Keratinocyte (primary cell): ENCODE data around the gene ID3. TPM values are rescaled to one million over a fixed set of nuclear protein-coding genes. Genes with fewer than 3 reads are reported as not detected.

Experiments
- DNase-seq: peaks from one replicate; pipeline ENCODE4 v3.0.0-alpha.2; 2011; ENCODE audit warnings: low read depth, missing footprints, low spot score
- FAIRE-seq: peaks from 2 replicates; lab custom pipeline; 2011; peaks lifted over from hg19 to GRCh38; lab: Jason Lieb, UNC
- H2AFZ ChIP-seq: 2 replicates; pipeline ENCODE4 v1.6.0; 2012; ENCODE audit warnings: low read length, control low read depth, inconsistent platforms; ENCODE audit not compliant: control insufficient read depth
- H3K27ac ChIP-seq: 2 replicates; pipeline ENCODE4 v1.5.1; 2011; ENCODE audit warnings: low read length; ENCODE audit not compliant: control insufficient read depth, insufficient read depth
- H3K27me3 ChIP-seq: 3 replicates; pipeline ENCODE4 v1.6.0; 2011; ENCODE audit warnings: low read length; ENCODE audit not compliant: control insufficient read depth, insufficient read depth; ENCODE audit errors: extremely low read depth
- H3K36me3 ChIP-seq, 2 experiments: 2 replicates in 1 of 2; 3 replicates in 1 of 2; pipeline ENCODE4 v1.5.1; 2011; ENCODE audit warnings: low read length in 2 of 2, mild to moderate bottlenecking in 1 of 2; ENCODE audit not compliant: control insufficient read depth in 2 of 2, insufficient read depth in 2 of 2; ENCODE audit errors: extremely low read depth in 1 of 2
- H3K4me1 ChIP-seq: 3 replicates; pipeline ENCODE4 v1.5.1; 2011; ENCODE audit warnings: low read length; ENCODE audit not compliant: control insufficient read depth, insufficient read depth; ENCODE audit errors: extremely low read depth
- H3K4me2 ChIP-seq: 3 replicates; pipeline ENCODE4 v1.6.0; 2011; ENCODE audit warnings: low read depth, low read length; ENCODE audit not compliant: control insufficient read depth, insufficient read depth; ENCODE audit errors: extremely low read depth
- H3K4me3 ChIP-seq, 3 experiments: fragments of 200-600 bp in 1 of 3; sonication (generic) in 1 of 3; 2 replicates in 2 of 3; 3 replicates in 1 of 3; pipeline ENCODE4 v1.5.1; 2011 to 2016; ENCODE audit warnings: low read length in 3 of 3, mild to moderate bottlenecking in 3 of 3, control low read depth in 2 of 3, inconsistent platforms in 1 of 3, low read depth in 1 of 3, mixed read lengths in 1 of 3, mixed run types in 1 of 3, moderate library complexity in 1 of 3; ENCODE audit not compliant: control insufficient read depth in 2 of 3, insufficient read depth in 2 of 3; ENCODE audit errors: extremely low read depth in 1 of 3
- H3K79me2 ChIP-seq: 2 replicates; pipeline ENCODE4 v1.6.0; 2012; ENCODE audit warnings: low read length; ENCODE audit not compliant: control insufficient read depth, insufficient read depth
- H3K9ac ChIP-seq: 3 replicates; pipeline ENCODE4 v1.6.0; 2011; ENCODE audit warnings: low read length; ENCODE audit not compliant: control insufficient read depth, insufficient read depth; ENCODE audit errors: extremely low read depth
- H3K9me1 ChIP-seq: 3 replicates; pipeline ENCODE4 v1.6.0; 2011; ENCODE audit warnings: low read length; ENCODE audit not compliant: control insufficient read depth, insufficient read depth; ENCODE audit errors: extremely low read depth
- H3K9me3 ChIP-seq: 2 replicates; pipeline ENCODE4 v1.5.1; 2012; ENCODE audit warnings: low read depth, low read length; ENCODE audit not compliant: control insufficient read depth
- H4K20me1 ChIP-seq: 3 replicates; pipeline ENCODE4 v1.6.0; 2011; ENCODE audit warnings: low read length; ENCODE audit not compliant: control insufficient read depth, insufficient read depth; ENCODE audit errors: extremely low read depth
- EZH2 ChIP-seq: IDR thresholded peaks from one replicate; pipeline ENCODE4 v1.6.1; 2012; ENCODE audit warnings: inconsistent platforms, mild to moderate bottlenecking, low read length, moderate library complexity
- dilution Hi-C: fragments of 300-500 bp; cut with MboI; formaldehyde crosslinking; loops from one replicate; pipeline ENCODE4 v1.7.0; 2020; ENCODE audit warnings: low sequenced_read_pairs; ENCODE audit not compliant: extremely low pct_ligation_motif_present
- polyA plus RNA-seq, 5 experiments: library from polyadenylated mRNA; depleted of rRNA in 3 of 5; stranded (reverse) in 3 of 5; stranded (forward) in 1 of 5; unstranded in 1 of 5; fragments of >200 nt; gene quantifications; 1 replicate in 1 of 5; 2 replicates in 3 of 5; 3 replicates in 1 of 5; pipeline versions ENCODE4 v1.2.1 to v1.2.3, GENCODE V29; 2011 to 2012; ENCODE audit warnings: missing spikeins in 2 of 5, low read depth in 1 of 5, low replicate concordance in 1 of 5
- TF ChIP-seq, protein P1 (sequence below), 3 experiments: IDR thresholded peaks in 1 of 3; conservative IDR thresholded peaks in 1 of 3; optimal IDR thresholded peaks in 1 of 3; 2 replicates in 2 of 3; 3 replicates in 1 of 3; pipeline versions ENCODE3 to v1.5.1; 2011; ENCODE audit warnings: low read length in 3 of 3, mild to moderate bottlenecking in 3 of 3, moderate library complexity in 2 of 3, control low read depth in 1 of 3, inconsistent platforms in 1 of 3; ENCODE audit not compliant: insufficient read depth in 2 of 3; ENCODE audit errors: extremely low read depth in 1 of 3

Gene ID3
- polyA plus RNA-seq, 1 donor (not counting 4 experiments of a cell fraction or from before 2014, with no cell fraction given), result 38.0 TPM

DNA sequence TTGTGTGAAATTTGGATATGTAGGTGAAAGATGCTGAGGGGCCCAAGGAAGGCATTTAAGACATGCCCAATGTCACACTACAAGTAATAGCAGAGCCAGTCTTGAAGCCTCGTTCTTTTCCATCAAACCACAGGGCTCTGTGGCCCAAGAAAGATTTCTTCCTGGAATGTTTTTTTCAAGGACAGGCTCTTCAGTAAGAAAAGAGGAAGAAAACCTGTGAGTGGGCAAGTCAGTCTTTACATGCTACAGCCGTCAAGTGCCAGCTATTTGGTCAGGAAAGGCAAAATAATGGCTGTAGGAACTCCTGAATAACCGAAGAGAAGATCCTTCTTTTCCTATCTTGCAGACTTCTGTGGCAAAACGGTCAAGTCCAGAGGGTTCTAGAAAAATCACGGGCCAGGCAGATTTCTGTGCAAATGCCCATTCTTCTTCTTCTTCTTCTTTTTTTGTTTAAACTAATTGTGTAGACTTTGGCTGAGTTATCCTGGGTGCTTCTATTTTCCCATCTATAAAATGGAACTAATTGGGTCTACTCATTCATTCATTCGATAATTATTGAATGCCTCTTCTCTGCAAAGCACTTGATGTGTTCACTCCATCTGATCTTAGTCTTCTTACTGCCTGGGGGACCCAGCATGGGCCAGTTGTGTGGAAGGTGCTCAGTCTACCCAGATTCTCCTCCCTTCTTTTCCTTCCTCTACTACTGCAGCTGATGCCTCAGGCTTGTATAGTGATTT lies 1.9 kb upstream of the ID3 start:
- Histone ChIP-seq H3K27ac (no peak overlapping the region), H3K4me1 (peaks cover 36% of the 10 kb centered on the region), H3K79me2 (peaks cover 7% of the 10 kb centered on the region), H3K4me2 (no peak overlapping the region), H3K4me3 (no peak overlapping the region), H3K9ac (no peak overlapping the region), H4K20me1 (no peaks in the 10 kb centered on the region), H3K36me3 (no peaks in the 10 kb centered on the region), H3K9me1 (no peaks in the 10 kb centered on the region), H3K9me3 (no peaks in the 10 kb centered on the region), H3K27me3 (no peaks in the 10 kb centered on the region), H2AFZ (no peak overlapping the region)
- FAIRE-seq (no peak), DNase-seq (no peak)
- TF ChIP-seq, protein P1, sequence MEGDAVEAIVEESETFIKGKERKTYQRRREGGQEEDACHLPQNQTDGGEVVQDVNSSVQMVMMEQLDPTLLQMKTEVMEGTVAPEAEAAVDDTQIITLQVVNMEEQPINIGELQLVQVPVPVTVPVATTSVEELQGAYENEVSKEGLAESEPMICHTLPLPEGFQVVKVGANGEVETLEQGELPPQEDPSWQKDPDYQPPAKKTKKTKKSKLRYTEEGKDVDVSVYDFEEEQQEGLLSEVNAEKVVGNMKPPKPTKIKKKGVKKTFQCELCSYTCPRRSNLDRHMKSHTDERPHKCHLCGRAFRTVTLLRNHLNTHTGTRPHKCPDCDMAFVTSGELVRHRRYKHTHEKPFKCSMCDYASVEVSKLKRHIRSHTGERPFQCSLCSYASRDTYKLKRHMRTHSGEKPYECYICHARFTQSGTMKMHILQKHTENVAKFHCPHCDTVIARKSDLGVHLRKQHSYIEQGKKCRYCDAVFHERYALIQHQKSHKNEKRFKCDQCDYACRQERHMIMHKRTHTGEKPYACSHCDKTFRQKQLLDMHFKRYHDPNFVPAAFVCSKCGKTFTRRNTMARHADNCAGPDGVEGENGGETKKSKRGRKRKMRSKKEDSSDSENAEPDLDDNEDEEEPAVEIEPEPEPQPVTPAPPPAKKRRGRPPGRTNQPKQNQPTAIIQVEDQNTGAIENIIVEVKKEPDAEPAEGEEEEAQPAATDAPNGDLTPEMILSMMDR (optimal IDR thresholded peaks at IDR 0.05 in 1 of 3, IDR thresholded peaks at IDR 0.05 in 1 of 3, conservative IDR thresholded peaks at IDR 0.05 in 1 of 3; ENCODE audit: extremely low read depth in 1 of 3, insufficient read depth in 2 of 3, low read length in 3 of 3), result no peak
- no peak for TF ChIP-seq EZH2
- dilution Hi-C loops, result no loop called here

DNA sequence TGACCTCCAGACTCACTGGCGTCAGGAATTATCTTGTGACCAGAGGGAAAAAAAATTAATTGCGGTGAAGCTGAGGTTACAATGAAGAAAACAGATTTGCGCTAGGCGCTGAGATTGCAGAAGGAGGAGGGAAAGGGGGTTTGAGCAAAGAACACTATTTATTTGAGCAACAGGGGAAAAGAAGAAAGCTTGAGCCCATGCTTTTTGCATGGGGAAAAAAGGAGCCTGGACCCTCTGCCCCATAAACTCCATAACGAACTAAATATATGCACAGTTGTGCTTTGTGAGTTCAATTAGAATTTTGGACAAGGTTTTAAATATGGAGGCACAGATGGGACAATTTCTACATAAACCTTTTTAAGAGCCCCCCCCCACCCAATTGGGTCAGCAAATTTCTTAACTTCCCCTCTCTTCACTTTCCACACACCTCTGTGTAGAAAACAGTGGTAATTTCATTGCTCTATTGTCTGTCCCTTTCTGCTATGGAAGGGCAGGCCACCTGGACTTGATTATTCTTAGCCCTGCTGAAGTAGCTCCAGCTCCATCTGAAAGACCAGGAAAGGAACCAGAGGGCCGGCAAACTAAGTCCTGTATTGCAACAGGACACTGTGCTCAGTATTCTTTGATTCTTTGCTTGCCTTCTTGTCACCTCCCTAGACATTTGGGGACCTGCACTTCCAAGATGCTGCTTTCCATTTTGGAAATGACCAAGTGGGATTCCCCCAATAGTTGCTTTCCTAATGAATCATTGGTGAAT lies 862 bp upstream of the ID3 start:
- H3K4me2 ChIP-seq, result peak overlapping the region; percentile 94
- H4K20me1 ChIP-seq, result no peaks in the 10 kb centered on the region
- dilution Hi-C loops, result no loop called here
- peaks cover 7% of the 10 kb centered on the region for H3K79me2 ChIP-seq
- no peak for TF ChIP-seq EZH2
- TF ChIP-seq, protein P1 (optimal IDR thresholded peaks at IDR 0.05 in 1 of 3, IDR thresholded peaks at IDR 0.05 in 1 of 3, conservative IDR thresholded peaks at IDR 0.05 in 1 of 3; ENCODE audit: extremely low read depth in 1 of 3, insufficient read depth in 2 of 3, low read length in 3 of 3), result no peak
- peak overlapping the region; percentile 78 for H3K27ac ChIP-seq
- FAIRE-seq (no peak), DNase-seq (no peak)
- no peaks in the 10 kb centered on the region for H3K9me1 ChIP-seq
- H3K9ac ChIP-seq, result peak overlapping the region; percentile 79
- H3K4me1 ChIP-seq, result peaks cover 47% of the 10 kb centered on the region
- peak overlapping the region; percentile 54 to 92 (median 79) for H3K4me3 ChIP-seq
- no peaks in the 10 kb centered on the region for H3K9me3 ChIP-seq
- H3K27me3 ChIP-seq, result no peaks in the 10 kb centered on the region
- no peaks in the 10 kb centered on the region for H3K36me3 ChIP-seq
- peak overlapping the region; percentile 73 for H2AFZ ChIP-seq
